Posterior vena cava (tissue), 2 donors: ENCODE measurements around the gene MYO5C. TPM values are rescaled to one million over a fixed set of nuclear protein-coding genes. Genes with fewer than 3 reads are reported as not detected.
A peak's percentile ranks its signal among the peaks of the same experiment; 100 is the strongest.

Experiments
- DNase-seq: peaks from one replicate; pipeline ENCODE4 v3.0.0-alpha.2; 2020; ENCODE audit warnings: low spot score
- intact Hi-C, 2 donors: fragments of 100-400 bp; cut with DNase I; formaldehyde crosslinking; loops; one replicate each; pipeline versions ENCODE4 v1.14.1 to v1.14.2; 2022 to 2023
- long read RNA-seq, 2 donors: library from polyadenylated mRNA; unstranded; transcript quantifications; one replicate each; pipeline ENCODE4 v2.0.0, GENCODE V29; 2020 to 2021
- total RNA-seq, 2 donors: library from RNA; stranded (reverse); fragmentation: NEBNext Ultra II Directional; extraction: Animal tissue kit (Norgen Biotek cat#: 25700); gene quantifications; one replicate each; pipeline ENCODE4 v1.2.1, GENCODE V29; 2021
- donor health status: DM: yes; HTN: yes; CAD: no.
- donor health status: DM: yes; HTN: yes; CAD: no.

Gene MYO5C
- total RNA-seq: 10 to 100 TPM in 1 of 2 donors, 1 to 10 TPM in 1; 8.6 to 11.1 TPM
- long read RNA-seq, donor 1, full-length matches to known transcripts: 1 of 2 reads
- long read RNA-seq, donor 1, partial matches to known transcripts: 0 of 2 reads
- long read RNA-seq, donor 1, other reads (novel, unspliced or antisense): 1 of 2 reads
- long read RNA-seq, donor 2, partial matches to known transcripts: 5 of 5 reads
- long read RNA-seq, donor 2, other reads (novel, unspliced or antisense): 0 of 5 reads

GRCh38 chr15:52295421-52296001 lies at the start of gene MYO5C:
Gene MYO5C (minus strand): TSS chr15:52295804. CDS start chr15:52295636, 168 bp downstream.
- intact Hi-C loops: no loop called here
- peak; percentile 90 for DNase-seq

- DNase-seq: no peak
- intact Hi-C loops: loop anchor here in 1 of 2 donors (10.0 kb wide), 1 partner anchor 90 kb away; no protein-coding TSS in a partner anchor
Measured at GRCh38 chr15:52344592-52344991, 49.0 kb upstream of the MYO5C start.

GRCh38 chr15:52343831-52344230 lies 48.2 kb upstream of the MYO5C start:
- no peak for DNase-seq
- intact Hi-C loops: loop anchor here in 1 of 2 donors (10.0 kb wide), 1 partner anchor 89 kb away; no protein-coding TSS in a partner anchor

GRCh38 chr15:52340093-52340492 lies 44.5 kb upstream of the MYO5C start:
- no peak for DNase-seq
- intact Hi-C loops: loop anchor here in 1 of 2 donors (10.0 kb wide), 1 partner anchor 85 kb away; no protein-coding TSS in a partner anchor

GRCh38 chr15:52338891-52339290 lies 43.3 kb upstream of the MYO5C start:
- intact Hi-C loops: no loop called here
- DNase-seq: no peak

- intact Hi-C loops: no loop called here
- DNase-seq: no peak
Measured at GRCh38 chr15:52338058-52338457, 42.5 kb upstream of the MYO5C start.

- intact Hi-C loops: no loop called here
- no peak for DNase-seq
Measured at GRCh38 chr15:52337198-52337853, 41.7 kb upstream of the MYO5C start.

GRCh38 chr15:52336529-52336928 lies 40.9 kb upstream of the MYO5C start:
- DNase-seq: no peak
- intact Hi-C loops: no loop called here

- intact Hi-C loops: no loop called here
- DNase-seq: no peak
Measured at GRCh38 chr15:52334491-52335160, 39.0 kb upstream of the MYO5C start.

GRCh38 chr15:52331490-52332240 lies 36.1 kb upstream of the MYO5C start:
- DNase-seq: no peak
- intact Hi-C loops: no loop called here

GRCh38 chr15:52329987-52330386 lies 34.4 kb upstream of the MYO5C start:
- intact Hi-C loops: no loop called here

GRCh38 chr15:52329150-52329549 lies 33.5 kb upstream of the MYO5C start:
- intact Hi-C loops: no loop called here
- DNase-seq: no peak

More at GRCh38 chr15:52329987-52330386, 34.4 kb upstream of the MYO5C start:
- no peak for DNase-seq

GRCh38 chr15:52328680-52329079 lies 33.1 kb upstream of the MYO5C start:
- DNase-seq: no peak
- intact Hi-C loops: no loop called here

GRCh38 chr15:52326756-52327155 lies 31.2 kb upstream of the MYO5C start:
- intact Hi-C loops: no loop called here
- no peak for DNase-seq

GRCh38 chr15:52324109-52324508 lies 28.5 kb upstream of the MYO5C start:
- DNase-seq: no peak
- intact Hi-C loops: no loop called here

- intact Hi-C loops: no loop called here
- no peak for DNase-seq
Measured at GRCh38 chr15:52318729-52319500, 23.3 kb upstream of the MYO5C start.

- DNase-seq: no peak
- intact Hi-C loops: no loop called here
Measured at GRCh38 chr15:52317688-52318087, 22.1 kb upstream of the MYO5C start.

GRCh38 chr15:52317022-52317421 lies 21.4 kb upstream of the MYO5C start:
- DNase-seq: no peak
- intact Hi-C loops: no loop called here

GRCh38 chr15:52309154-52309548 lies 13.5 kb upstream of the MYO5C start:
- intact Hi-C loops: no loop called here
- DNase-seq: no peak
